Measurements from ENCODE around the gene SLC4A7. TPM values are rescaled to one million over a fixed set of nuclear protein-coding genes. Genes with fewer than 3 reads are reported as not detected.

The SLC4A7 gene
- total and polyA plus RNA-seq, 3 donors from 2014 or later, result 17.7 to 46.6 (median 43.2) TPM

DNA sequence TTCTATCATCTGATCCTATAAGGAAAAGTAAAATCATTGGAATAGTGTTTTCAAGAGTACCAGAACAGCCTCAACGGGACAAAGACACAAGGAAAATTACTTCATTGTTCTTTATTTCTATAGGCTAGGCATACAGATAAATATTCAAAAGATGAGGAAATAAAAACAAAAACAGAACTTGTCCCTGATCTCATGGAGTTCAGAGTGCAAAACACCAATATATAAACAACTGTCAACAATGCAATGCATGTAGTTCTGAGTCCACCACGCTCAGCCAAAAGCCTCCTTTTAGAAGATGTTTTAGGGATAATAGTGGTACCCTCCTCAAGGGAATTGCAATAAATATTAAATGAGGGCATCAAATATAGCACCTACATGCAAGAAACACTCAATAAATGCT is 4.6 kb upstream of the SLC4A7 start:
- no peak for TF ChIP-seq POLR2A (IDR thresholded peaks at IDR 0.05)
- TF ChIP-seq, protein P1, sequence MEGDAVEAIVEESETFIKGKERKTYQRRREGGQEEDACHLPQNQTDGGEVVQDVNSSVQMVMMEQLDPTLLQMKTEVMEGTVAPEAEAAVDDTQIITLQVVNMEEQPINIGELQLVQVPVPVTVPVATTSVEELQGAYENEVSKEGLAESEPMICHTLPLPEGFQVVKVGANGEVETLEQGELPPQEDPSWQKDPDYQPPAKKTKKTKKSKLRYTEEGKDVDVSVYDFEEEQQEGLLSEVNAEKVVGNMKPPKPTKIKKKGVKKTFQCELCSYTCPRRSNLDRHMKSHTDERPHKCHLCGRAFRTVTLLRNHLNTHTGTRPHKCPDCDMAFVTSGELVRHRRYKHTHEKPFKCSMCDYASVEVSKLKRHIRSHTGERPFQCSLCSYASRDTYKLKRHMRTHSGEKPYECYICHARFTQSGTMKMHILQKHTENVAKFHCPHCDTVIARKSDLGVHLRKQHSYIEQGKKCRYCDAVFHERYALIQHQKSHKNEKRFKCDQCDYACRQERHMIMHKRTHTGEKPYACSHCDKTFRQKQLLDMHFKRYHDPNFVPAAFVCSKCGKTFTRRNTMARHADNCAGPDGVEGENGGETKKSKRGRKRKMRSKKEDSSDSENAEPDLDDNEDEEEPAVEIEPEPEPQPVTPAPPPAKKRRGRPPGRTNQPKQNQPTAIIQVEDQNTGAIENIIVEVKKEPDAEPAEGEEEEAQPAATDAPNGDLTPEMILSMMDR (IDR thresholded peaks at IDR 0.05), result no peak
- no peak overlapping the region for H3K4me3 ChIP-seq
- 98 to 99% methylated on average over 2 of the region's 2 CpGs for WGBS, 2 donors
- H3K36me3 ChIP-seq (ENCODE audit: low read depth, missing control alignments), result no peaks in the 10 kb centered on the region
- no peaks in the 10 kb centered on the region for H3K9me3 ChIP-seq
- intact Hi-C loops (cut with DNase I; ENCODE audit: low total_unique reads), result no loop called here
- H3K27ac ChIP-seq, result no peak overlapping the region
- H3K27me3 ChIP-seq, result no peaks in the 10 kb centered on the region
- DNase-seq, result no peak
- H3K4me1 ChIP-seq, result no peaks in the 10 kb centered on the region

DNA sequence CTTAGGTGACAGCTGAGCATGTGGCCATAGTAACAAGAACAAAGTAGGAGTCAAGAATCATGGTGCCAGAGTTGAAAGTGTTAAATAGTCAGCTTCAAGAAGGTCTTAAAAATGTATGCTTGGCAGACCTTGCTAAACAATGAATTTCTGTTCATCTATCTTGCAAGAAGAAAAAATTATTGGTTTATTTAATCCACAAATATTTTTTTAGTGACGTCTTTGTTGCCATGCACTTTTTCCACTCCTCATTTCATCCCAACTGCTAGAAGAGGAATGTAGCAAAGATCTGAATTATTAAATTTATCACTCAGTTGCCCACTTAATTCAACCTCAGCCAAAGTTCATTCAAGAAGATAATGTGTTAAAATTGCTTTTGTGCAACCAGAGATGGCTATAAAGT is 3.2 kb upstream of the SLC4A7 start:
- 52 to 54% methylated on average over 1 of the region's 1 CpG for WGBS, 2 donors
- no peak overlapping the region for H3K27ac ChIP-seq
- no peak for DNase-seq
- TF ChIP-seq, protein P1 (IDR thresholded peaks at IDR 0.05), result no peak
- TF ChIP-seq POLR2A (IDR thresholded peaks at IDR 0.05), result no peak
- H3K4me3 ChIP-seq, result no peak overlapping the region
- H3K27me3 ChIP-seq, result no peaks in the 10 kb centered on the region
- H3K4me1 ChIP-seq, result peaks cover 4% of the 10 kb centered on the region
- no peaks in the 10 kb centered on the region for H3K36me3 ChIP-seq (ENCODE audit: low read depth, missing control alignments)
- intact Hi-C loops (cut with DNase I; ENCODE audit: low total_unique reads), result no loop called here
- no peaks in the 10 kb centered on the region for H3K9me3 ChIP-seq

DNA sequence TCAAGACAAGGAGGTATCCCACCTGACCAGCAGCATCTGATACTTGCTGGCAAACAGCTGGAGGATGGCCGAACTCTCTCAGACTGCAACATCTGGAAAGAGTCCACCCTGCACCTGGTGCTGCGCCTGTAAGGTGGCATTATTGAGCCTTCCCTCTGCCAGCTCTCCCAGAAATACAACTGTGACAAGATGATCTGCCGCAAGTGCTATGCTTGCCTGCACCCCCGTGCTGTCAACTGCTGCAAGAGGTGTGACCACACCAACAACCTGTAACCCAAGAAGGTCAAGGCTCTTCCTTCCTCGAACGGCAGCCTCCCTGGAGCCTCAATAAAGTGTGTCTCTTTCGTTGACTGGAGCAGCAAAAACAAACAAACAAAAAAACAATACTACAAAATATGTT is 2.2 kb upstream of the SLC4A7 start:
- H3K9me3 ChIP-seq, result no peaks in the 10 kb centered on the region
- TF ChIP-seq POLR2A (IDR thresholded peaks at IDR 0.05), result no peak
- TF ChIP-seq, protein P1 (IDR thresholded peaks at IDR 0.05), result no peak
- no peak for DNase-seq
- WGBS, 2 donors, result 72 to 80% methylated on average over 7 of the region's 7 CpGs
- peak overlapping the region in 1 of 2 donors; percentile 37 for H3K27ac ChIP-seq
- no peaks in the 10 kb centered on the region for H3K27me3 ChIP-seq
- H3K36me3 ChIP-seq (ENCODE audit: low read depth, missing control alignments), result no peaks in the 10 kb centered on the region
- no peak overlapping the region for H3K4me3 ChIP-seq
- peaks cover 5% of the 10 kb centered on the region for H3K4me1 ChIP-seq
- intact Hi-C loops (cut with DNase I; ENCODE audit: low total_unique reads), result no loop called here

DNA sequence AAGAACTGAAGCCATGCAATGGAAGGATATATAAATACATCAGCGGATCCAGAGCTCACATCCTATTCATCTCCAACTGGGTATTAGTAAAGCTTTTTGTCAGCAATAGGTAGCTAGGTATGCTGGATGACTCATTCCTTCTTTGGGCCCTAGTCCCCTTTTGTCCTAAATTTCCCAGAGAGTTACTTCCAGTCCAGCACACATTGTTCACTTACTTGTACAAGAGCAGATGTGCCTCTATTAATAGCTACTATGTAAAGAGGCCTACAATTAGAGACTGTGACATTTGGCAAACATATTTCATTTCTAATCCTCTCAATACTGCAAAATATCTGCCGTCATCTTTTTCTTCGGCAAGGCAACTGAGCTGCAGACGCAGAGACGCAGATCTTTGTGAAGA is 1.7 kb upstream of the SLC4A7 start:
- intact Hi-C loops (cut with DNase I; ENCODE audit: low total_unique reads), result no loop called here

More for the DNA sequence above, 1.7 kb upstream of the SLC4A7 start:
- no peak for DNase-seq
- Histone ChIP-seq H3K36me3 (ENCODE audit: low read depth, missing control alignments) (no peaks in the 10 kb centered on the region), H3K27ac (peak overlapping the region in 1 of 2 donors; percentile 37), H3K4me3 (no peak overlapping the region), H3K27me3 (no peaks in the 10 kb centered on the region), H3K4me1 (peaks cover 5% of the 10 kb centered on the region), H3K9me3 (no peaks in the 10 kb centered on the region)
- TF ChIP-seq POLR2A (IDR thresholded peaks at IDR 0.05), result no peak
- TF ChIP-seq, protein P1 (IDR thresholded peaks at IDR 0.05), result no peak
- WGBS, 2 donors, result 53 to 61% methylated on average over 5 of the region's 5 CpGs
